ENCODE data around the gene SRC. TPM values are rescaled to one million over a fixed set of nuclear protein-coding genes. Genes with fewer than 3 reads are reported as not detected.

The SRC gene
- total RNA-seq, 1 experiment from 2014 or later = 15.9 TPM

DNA sequence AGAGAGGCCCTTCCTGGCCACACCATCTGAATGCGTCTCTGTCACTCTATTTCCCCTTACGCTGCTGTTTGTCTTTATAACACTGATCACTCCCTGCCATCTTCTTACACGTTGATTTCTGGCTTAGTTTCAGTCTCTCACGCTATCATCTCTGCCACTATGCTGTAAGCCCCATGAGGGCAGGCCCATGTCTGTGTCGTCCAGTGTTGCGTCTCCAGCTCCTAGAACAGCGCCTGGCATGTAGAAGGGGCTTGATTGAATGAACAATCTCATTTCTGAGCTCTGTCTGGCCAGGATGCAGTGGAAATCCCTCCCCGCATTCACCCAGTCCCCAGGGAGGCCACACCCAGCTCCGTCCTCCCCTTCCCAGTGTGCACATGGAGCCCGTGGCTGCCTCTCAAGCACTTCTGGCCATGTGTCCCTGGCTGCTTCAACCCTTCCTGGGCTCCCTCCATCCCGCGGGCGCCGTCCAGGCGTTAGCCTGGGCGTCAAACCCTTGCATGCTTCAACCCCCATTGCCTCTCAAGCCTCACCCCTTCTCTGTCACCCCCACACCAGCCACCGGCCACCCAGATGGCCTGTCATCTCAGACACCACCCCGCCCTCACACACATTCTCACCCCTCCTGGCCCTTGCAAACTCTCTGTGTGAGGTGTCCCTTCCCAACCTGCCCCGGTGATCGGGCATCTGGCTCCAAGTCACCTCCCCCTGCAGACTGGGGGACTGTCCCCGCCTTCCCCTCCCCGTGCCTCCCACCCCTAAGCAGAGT, 71.1 kb downstream of the SRC start:
- no peak for DNase-seq (ENCODE audit: low spot score)
- in situ Hi-C loops (cut with HindIII; ENCODE audit: low sequenced_read_pairs) = no loop called here

DNA sequence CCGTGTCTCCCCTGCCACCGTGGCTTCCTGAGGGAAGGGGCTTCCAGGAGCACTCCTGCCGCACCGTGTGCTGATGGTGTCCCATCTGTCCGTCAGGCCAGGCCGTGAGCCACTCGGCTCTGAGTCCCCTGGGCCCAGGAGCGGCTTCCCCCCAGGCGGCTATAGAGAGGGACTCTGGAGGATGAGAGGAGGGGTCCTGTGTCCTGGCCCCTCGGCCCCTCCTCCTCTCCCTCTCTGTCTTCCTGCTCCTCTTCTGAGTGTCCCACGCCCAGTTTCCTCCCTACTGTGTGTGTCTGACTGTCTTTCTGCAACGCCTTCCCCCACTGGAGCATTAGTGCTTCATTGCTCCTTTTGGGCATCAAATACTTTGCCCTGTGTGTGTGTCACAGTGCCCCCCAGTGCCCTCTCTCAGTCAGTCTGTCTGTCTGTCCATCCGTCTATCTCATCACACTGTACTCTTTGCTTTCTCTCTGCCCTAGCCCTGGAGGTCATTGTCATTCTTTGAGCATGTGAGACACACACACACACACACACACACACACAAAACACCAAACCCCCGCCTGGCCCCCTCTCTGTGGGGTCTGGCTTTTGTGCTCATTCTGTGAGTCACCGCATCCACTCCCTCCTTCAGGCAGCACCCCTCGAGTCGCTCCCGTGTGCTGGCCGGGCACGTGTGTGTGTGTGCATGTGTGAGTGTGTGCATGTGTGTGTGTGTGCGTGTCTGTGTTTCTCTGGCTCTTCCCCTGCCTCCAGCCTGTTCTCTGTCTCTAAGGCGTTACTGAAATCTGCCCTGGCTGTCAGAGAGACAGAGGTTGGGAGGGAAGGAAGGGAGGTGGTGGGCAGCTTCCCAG, 71.9 kb downstream of the SRC start:
- no peak for DNase-seq (ENCODE audit: low spot score)
- in situ Hi-C loops (cut with HindIII; ENCODE audit: low sequenced_read_pairs) = no loop called here

DNA sequence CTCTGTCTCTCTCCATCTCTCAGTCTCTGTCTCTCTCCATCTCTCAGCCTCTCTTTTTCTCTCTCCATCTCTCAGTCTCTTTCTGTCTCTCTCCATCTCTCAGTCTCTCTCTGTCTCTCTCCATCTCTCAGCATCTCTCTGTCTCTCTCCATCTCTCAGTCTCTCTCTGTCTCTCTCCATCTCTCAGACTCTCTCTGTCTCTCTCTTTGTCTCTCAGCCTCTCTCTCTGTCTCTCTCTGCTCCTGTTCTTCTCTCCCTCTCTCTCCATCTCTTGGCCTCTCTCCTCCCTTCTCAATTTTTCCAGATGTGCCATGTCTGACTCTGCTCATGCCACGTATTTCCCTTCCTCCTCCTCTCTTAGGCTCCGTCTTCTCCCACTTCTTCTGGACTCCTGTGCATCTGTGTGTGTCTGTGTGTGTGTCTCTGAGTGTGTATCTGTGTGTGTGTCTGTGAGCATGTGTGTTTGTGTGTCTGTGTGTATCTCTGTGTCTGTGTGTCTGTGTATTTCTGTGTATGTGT, 72.7 kb downstream of the SRC start:
- in situ Hi-C loops (cut with HindIII; ENCODE audit: low sequenced_read_pairs) = no loop called here
- DNase-seq (ENCODE audit: low spot score) = no peak

DNA sequence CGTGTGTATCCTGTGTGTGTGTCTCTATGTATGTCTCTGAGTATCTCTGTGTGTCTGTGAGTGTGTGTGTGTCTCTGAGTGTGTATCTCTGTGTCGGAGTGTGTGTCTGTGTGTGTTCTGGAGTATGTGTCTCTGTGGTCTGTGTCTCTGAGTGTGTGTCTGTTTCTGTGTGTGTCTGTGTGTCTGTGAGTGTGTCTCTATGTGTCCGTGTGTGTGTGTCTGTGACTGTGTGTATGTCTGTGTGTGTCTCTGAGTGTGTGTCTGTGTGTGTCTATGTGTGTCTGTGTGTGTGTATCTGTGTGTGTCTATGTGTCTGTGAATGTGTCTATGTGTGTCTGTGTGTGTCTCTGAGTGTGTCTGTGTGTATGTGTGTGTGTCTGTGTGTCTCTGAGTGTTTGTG, 73.4 kb downstream of the SRC start:
- DNase-seq (ENCODE audit: low spot score) = no peak
- in situ Hi-C loops (cut with HindIII; ENCODE audit: low sequenced_read_pairs) = no loop called here

DNA sequence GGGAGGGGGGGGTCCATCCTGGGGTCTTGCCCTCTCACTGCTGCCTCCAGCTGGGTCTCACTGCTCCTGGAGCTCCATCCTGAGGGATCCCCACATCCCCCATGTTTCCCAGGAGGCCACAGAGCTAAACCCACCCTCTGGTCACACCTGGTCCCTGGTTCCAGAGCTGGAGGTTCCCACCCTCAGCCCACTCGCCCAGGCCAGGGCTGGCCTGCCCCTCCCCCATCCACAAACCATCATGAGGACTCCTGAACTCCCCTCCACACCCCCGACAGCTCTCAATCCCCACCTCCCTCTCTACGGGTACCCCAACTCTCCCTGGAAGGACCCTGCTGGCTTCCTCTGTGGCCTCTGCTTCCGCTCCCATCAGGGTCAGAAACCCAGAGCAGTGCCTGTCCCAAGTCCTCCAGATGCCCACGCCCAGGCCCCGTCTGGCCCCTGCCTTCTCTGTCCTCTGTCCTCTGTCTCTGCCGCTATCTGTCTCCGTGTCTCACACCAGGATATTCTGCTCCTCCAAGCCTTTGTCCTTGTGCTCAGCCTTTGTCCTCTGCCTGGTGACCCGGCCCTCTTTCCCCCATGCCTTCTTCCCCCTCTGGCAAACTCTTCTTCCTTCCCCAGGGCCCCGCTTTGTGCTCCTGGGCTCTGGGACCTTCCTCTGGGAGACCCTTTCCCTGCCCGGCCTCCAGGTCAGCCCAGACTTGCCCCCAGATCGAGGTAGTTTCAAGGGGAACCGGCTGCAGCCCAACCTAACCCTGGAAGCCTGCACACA, 74.0 kb downstream of the SRC start:
- in situ Hi-C loops (cut with HindIII; ENCODE audit: low sequenced_read_pairs) = no loop called here

DNA sequence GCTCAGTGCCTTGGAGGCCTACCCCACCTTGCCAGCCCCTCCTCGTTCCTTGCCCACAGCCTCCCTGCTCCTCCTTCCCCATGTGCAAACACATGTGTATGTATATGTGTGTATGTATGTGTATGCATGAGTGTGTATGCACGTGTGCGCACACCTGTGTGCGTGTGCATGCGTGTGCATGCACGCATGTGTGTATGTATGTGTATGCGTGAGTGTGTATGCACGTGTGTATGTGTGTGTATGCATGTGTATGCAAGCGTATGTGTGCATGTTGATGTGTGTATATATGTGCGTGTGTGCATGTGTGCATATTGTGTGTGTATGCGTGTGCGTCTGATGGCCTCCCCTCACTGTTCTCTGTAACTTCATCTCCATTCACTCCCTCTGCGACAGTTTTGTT, 74.7 kb downstream of the SRC start:
- no peak for DNase-seq (ENCODE audit: low spot score)
- in situ Hi-C loops (cut with HindIII; ENCODE audit: low sequenced_read_pairs) = no loop called here

More for the DNA sequence above, 74.0 kb downstream of the SRC start:
- DNase-seq (ENCODE audit: low spot score) = no peak

DNA sequence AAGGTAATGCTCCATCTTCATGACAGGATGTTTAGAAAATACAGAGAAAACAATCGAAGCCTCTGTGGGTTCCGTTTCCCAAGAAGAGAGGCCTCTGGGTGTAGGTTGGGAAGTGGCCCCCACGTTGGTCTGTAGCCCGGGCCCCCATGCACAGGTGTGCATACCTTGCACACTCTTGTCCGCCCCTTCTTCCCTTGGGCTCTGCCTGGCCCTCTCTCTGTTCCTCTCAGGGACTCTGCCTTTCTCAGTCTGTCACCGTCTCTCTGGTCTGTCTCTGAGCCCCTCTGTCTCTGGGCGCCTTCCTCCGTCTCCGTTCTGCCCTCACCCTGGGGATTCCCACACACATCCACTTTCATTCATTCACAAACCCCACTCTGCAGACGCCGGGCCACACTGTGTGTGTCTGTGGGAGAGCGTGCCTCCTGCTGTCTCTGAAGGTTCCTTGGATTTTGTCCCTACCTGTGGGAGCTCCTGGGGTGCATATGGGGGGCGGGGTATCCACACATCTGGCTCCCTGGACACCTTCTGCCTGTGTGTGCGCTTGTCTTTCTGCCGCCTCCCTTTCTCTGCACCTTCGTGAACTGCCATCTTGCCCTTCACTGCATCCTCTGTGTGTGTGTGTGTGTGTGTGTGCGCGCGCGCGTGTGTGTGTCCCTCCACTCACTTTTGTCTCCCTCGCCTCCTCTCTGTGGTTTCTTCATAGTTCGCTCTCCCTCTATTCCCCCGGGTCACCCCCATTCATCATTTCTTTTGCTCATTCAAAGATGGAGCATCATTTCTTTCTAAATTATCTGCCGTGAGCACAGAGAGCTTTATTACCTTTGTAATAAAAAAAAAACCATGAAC, 75.3 kb downstream of the SRC start:
- no peak for DNase-seq (ENCODE audit: low spot score)
- in situ Hi-C loops (cut with HindIII; ENCODE audit: low sequenced_read_pairs) = no loop called here

DNA sequence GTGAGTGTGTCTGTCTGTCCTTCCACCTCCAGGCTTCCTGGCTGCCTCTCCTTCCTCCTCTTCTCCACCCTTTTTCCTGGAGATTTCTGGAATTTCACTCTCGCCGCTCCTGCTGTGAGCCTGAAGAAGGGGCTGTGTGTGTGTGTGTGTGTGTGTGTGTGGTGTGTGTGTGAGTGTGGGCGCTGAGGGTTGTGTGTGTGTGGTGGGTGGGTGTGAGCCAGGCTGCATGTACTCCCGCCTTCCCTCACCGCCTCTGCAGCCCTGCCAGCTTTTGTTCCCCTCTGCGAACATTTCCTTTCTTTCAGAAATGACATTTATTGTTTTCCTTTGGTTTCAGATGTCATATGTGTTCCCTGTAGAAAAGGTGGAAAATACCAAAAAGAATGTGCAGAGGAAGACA, 76.0 kb downstream of the SRC start:
- in situ Hi-C loops (cut with HindIII; ENCODE audit: low sequenced_read_pairs) = no loop called here
- no peak for DNase-seq (ENCODE audit: low spot score)

DNA sequence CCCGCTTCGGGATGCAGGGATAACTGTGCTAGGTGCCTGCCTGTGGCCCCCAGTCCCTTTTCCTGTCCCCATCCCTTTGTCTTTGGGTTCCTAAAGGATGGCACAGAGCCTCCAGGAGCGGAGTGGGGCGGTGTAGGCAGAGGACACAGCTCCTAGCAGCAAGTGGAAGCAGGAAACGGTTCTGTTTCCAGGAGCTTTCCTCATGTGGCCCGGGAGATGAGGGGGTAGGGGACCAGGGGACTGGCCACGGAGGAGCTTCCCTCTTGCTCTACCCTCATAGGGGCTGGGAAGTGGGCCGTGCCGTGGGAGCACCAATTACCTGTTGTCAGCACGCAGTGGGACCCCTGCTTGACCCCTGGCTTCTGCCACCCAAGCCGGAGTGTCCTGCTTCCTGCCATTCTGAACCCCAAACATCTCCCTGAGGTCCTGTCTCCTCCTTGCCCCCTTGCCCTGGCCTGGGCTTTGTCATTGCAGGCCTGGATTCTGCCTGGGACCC, 76.9 kb downstream of the SRC start:
- no peak for DNase-seq (ENCODE audit: low spot score)
- in situ Hi-C loops (cut with HindIII; ENCODE audit: low sequenced_read_pairs) = no loop called here

DNA sequence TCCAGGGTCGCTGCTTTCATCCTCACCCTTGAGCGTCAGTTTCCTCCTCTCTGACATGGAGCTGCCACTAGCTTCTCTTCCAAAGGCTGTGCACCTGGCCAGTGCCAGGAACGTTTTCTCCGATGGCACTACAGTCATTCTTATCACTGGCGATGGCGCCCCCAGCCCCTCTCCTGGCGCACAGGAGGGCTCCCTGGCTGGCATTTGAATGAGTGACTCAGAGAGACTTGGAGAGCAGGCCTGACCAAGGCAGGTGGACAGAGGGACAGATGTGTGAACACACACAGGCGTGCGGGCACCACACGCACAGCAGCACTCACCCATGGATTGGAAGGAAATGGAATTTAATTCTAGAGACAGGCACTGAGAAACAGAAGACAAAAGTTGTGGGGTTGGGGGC, 77.6 kb downstream of the SRC start:
- DNase-seq (ENCODE audit: low spot score) = no peak

DNA sequence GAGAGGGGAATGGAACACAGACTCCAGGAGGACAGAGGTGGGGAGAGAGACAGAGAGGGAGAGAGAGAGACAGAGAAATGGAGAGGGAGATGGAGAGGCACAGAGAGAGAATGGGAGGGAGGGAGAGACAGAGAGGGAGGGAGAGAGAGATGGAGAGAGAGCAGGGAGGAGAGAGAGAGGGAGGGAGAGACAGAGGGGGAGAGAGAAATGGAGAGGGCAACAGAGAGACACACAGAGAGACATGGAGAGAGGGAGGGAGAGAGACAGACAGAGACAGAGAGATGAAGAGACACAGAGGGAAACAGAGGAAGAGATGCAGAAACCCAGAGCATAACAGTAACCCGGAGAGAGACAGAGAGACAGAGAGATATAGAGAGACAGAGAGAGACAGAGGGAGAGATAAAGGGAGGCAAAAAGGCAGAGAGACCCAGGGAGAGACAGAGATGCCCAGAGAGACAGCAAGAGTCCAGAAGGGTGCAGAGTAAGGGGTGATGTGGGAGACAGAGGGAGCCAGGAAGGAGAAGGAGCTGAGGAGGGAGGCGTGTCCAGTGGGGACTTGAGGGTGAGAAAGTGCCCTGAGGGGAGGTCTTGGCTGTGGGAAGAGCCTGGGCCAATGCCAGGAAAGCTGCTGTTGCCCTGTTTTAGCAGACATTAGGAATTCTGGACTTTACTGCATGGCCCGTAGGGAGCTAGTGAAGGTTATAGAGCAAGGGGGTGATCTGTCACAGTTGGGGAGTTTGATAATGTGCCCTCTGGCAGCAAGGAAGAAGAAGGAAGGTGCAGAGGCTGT, 78.3 kb downstream of the SRC start:
- in situ Hi-C loops (cut with HindIII; ENCODE audit: low sequenced_read_pairs) = no loop called here

More for the DNA sequence above, 77.6 kb downstream of the SRC start:
- in situ Hi-C loops (cut with HindIII; ENCODE audit: low sequenced_read_pairs) = no loop called here

DNA sequence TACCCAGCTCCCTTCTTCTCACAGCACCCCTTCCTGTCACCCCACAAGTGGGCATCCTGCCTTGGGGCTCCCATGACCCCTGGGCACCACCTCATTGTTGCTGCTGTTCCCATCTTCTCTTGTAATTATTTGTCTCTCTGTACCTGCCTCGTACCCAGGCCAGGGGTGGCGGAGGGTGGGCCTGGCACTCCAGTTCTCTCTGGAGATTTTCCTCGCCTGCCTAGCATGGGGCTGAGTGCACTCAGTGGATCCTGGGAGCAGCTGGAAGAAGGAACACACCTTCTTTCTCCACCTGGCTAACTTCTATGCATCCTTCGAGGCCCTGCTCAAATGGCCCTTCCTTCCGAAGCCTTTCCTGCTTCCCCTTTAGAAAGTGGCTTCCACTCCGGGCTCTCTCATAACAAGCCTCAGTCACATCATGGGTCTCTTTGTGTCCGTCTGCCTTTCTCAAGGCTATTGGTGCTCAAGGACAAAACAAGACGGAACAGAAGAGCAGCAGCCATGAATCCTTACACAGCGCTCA, 79.2 kb downstream of the SRC start:
- in situ Hi-C loops (cut with HindIII; ENCODE audit: low sequenced_read_pairs) = no loop called here
- DNase-seq (ENCODE audit: low spot score) = no peak

More for the DNA sequence above, 78.3 kb downstream of the SRC start:
- no peak for DNase-seq (ENCODE audit: low spot score)

DNA sequence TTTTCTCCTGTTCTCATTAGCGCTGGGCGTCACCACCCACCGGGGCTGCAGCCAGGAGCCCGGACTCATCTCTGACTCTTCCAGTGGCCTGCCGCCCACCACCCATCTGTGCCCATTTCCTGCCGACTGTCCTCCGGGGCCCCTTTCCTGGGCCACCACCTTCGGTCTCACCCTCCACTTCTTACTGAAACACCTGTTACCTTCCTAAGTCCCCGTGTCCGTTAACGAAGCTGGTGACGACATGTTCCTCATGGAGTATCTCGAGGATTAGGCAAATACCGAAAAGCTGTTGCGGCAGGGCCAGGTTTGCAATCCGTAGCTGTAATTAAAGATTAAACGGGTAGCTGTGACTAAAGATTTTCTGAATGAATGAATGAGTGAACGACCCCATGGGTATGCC, 80.2 kb downstream of the SRC start:
- in situ Hi-C loops (cut with HindIII; ENCODE audit: low sequenced_read_pairs) = no loop called here
- no peak for DNase-seq (ENCODE audit: low spot score)

DNA sequence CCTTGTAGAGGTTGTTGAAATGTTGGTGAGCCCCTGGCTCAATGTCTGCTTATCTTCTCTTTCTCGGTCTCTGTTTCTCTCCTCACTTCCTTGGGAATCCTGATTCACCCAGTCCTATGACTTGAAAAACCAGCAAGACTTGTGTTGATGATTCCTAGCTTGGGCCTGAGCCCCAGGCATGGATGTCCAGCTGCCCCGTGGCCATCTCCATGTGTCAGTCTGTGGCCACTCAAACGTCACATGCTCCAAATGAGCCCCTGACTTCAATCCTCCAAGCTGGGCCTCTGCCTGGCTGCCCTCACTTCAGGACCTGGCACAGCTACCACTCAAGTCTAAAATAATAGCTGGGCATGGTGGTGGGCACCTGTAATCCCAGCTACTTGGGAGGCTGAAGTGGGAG, 81.0 kb downstream of the SRC start:
- in situ Hi-C loops (cut with HindIII; ENCODE audit: low sequenced_read_pairs) = no loop called here
- no peak for DNase-seq (ENCODE audit: low spot score)

DNA sequence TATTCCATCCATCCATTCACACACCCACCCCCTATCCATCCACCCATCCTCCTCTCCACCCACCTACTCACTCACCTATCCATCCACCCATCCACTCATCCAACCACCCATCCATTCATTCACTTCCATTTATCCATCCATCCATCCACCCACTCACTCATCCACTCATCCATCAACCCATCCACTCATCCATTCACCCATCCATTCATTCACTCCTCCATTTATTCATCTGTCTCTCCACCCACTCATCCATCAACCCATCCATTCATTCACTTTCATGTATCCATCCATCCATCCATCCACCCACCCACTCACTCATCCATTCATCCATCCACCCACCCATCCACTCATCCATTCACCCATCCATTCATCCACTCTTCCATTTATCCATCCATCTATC, 84.1 kb downstream of the SRC start:
- in situ Hi-C loops (cut with HindIII; ENCODE audit: low sequenced_read_pairs) = no loop called here
- DNase-seq (ENCODE audit: low spot score) = no peak

DNA sequence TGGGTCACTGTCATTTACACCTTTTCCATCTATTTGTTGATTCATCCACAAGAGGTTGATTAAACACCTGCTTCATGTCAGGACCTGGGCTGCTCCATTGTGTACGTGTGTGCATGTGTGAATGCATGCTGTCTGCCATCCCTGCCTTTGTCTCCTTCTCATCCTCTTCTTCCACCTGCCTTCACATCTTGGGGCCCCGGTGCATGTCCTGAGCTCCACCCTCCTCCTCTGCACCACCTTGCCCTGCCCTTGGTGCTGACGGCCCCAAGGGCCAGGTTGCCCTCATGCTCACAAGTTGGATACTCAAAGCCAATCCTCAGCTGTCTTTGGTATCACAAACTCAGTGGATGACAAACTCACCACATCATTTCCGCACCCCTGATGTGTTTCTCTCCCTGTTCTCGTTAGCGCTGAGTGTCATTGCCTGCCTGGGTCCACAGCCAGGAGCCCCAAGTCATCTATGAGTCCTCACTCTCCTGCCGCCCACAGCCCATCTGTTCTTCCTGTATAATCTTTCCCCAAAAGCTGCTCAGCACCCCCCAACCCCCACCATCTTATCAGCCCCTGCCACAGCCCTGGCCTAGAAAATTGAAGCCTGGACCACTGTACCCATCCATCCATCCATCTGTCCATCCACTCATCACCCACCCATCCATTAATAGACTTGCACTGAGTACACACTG, 85.0 kb downstream of the SRC start:
- no peak for DNase-seq (ENCODE audit: low spot score)
- in situ Hi-C loops (cut with HindIII; ENCODE audit: low sequenced_read_pairs) = no loop called here

DNA sequence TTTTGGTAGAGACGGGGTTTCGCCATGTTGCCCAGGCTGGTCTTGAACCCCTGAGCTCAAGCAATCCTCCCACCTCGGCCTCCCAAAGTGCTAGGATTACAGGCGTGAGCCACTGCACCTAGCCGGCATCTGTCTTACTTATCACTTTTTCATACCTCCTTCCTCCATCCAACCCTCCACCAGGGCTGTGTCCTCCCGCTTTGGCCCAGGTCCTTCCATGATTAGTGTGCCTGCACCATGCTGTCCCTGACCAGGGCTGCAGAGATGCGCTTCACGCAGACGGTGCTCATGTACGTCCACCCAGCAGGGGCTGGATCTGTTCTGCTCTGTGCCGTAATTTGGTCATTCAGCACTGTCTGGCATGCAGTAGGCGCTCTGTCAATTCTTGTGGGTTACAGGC, 85.8 kb downstream of the SRC start:
- in situ Hi-C loops (cut with HindIII; ENCODE audit: low sequenced_read_pairs) = no loop called here
- no peak for DNase-seq (ENCODE audit: low spot score)

Data from G401 (cell line).